Astrocyte of the cerebellum (primary cell): ENCODE data around the gene ZNF14.

Experiments used
- DNase-seq: peaks from one replicate; pipeline ENCODE4 v3.0.0-alpha.2; 2011; ENCODE audit warnings: low read depth
- H3K4me3 ChIP-seq: 2 replicates; pipeline ENCODE4 v1.5.1; 2011; ENCODE audit warnings: mild to moderate bottlenecking, low read depth, low read length, moderate library complexity
- CTCF ChIP-seq: IDR thresholded peaks from 2 replicates; pipeline ENCODE4 v1.5.1; 2012; ENCODE audit warnings: low read length, low read depth, moderate library complexity, mild to moderate bottlenecking; ENCODE audit errors: missing control alignments
- in situ Hi-C: cut with HindIII; loops from 2 replicates; pipeline ENCODE4 v1.10.0; 2017; ENCODE audit warnings: low sequenced_read_pairs

The ZNF14 gene

DNA sequence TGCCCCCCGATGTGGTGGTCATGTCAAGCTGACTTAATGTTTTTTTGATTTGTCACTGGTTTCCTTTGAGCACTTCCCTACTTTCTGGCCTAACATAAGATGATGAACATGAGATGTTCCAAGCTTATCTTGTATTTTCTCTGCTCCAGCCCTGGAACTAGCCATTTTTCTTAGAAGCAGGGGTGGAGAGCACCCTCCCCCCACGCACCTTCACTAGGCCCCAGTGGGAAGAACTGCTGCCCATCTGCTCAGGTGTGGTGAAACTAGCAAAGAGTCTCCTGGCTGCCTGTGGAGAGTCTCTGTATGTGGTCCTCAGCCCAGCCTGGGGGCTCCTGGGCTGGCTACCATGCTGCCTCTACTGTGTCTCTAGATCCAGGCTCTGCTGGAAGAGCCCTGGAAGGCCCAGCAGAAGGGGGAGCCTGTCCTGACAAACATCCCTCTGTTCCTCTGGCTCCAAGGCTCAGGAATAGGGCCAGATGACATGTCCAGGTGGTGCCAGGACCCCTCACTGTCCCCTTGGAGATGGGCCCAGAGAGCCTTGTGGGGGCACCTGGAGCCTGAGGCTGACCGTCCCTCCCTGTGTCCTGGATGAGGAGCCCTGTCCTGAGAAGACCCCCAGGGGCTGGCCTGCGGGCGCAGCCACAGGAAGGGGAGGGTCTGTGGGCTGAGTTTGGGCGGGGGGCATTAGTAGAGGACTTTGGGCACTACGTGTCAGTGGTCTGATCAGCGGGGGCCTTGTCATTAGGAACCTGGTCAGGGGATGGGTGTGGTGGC is 4.8 kb upstream of the ZNF14 start:
- TF ChIP-seq CTCF: no peak
- no peak overlapping the region for H3K4me3 ChIP-seq
- in situ Hi-C loops: no loop called here
- DNase-seq: no peak

DNA sequence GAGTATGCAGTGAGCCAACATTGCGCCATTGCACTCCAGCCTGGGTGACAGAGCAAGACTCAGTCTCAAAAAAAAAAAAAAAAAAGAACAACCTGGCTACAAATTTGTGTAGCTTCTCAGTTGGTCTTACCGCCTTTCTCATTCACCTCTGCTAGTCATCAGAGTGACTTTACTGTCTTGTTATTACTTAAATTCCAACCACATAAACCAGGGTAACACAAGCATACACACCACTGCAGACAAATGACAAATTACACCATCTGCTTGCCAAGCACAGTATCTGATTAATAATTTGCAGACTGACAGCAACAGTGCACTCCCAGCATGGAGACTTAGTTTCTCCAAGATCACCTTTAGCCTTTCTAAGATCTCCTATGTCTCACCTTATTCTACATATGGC is 11.0 kb downstream of the ZNF14 start:
- TF ChIP-seq CTCF: no peak
- H3K4me3 ChIP-seq: no peak overlapping the region
- no peak for DNase-seq
- in situ Hi-C loops: no loop called here

DNA sequence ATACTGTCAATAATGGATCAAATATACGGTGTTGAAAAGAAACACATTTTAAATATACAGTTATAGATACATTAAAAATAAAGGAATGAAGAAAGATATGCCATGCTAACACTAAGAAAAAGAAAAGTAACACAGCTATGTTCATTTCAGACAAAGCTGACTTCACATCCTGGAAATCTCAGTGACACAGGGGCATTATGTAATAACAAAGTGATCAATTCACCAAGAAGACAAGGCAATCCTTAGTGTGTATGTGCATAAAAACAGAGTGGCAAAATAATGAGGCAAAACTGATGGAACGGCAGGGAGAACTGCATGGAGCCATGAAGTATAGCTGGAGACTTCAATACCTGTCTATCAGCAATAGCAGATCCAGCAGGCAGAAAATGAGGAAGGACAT is 13.1 kb downstream of the ZNF14 start:
- no peak overlapping the region for H3K4me3 ChIP-seq
- in situ Hi-C loops: no loop called here
- no peak for DNase-seq
- no peak for TF ChIP-seq CTCF

DNA sequence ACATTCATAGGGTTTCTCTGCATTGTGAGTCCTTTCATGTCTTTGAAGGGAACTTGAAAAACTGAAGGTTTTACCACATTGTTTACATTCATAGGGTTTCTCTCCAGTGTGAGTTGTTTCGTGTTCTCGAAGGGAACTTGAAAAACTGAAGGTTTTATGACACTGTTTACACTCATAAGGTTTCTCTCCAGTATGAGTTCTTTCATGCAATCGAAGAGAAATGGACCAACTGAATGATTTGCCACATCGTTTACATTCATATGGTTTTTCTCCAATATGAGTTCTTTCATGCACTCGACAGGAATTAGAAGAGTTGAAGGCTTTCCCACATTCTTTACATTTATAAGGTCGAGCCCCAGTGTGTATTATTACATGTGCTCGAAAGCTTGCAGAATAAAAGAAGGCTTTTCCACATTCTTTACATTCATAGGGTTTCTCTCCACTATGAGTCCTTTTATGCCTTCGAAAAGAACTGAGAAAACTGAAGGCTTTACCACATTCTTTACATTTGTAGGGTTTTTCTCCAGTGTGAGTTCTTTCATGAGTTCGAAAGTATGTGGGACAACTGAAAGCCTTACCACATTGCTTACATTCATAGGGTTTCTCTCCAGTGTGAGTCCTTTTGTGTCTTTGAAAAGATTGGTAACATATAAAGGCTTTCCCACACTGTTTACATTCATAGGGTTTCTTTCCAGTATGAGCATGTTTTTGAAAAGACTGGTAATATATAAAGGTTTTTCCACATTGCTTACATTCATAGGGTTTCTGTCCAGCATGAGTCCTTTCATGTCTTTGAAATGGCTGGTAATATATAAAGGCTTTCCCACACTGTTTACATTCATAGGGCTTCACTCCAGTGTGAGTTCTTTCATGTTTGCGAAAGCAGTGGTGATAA is 20.7 kb downstream of the ZNF14 start:
- in situ Hi-C loops: no loop called here
- no peak for TF ChIP-seq CTCF
- H3K4me3 ChIP-seq: no peak overlapping the region
- no peak for DNase-seq

GRCh38 chr19:19711306-19711933 is 21.5 kb downstream of the ZNF14 start:
- no peak for TF ChIP-seq CTCF
- no peak overlapping the region for H3K4me3 ChIP-seq
- DNase-seq: no peak
- in situ Hi-C loops: no loop called here

GRCh38 chr19:19710506-19710905 is 22.4 kb downstream of the ZNF14 start:
- H3K4me3 ChIP-seq: no peak overlapping the region
- DNase-seq: no peak
- in situ Hi-C loops: no loop called here
- TF ChIP-seq CTCF: no peak
